Measurements from ENCODE around the gene LHX3. TPM values are rescaled to one million over a fixed set of nuclear protein-coding genes. Genes with fewer than 3 reads are reported as not detected.

LHX3 gene
- total and polyA plus RNA-seq, 11 donors = not detected

- no peaks in the 10 kb centered on the region for H3K9me3 ChIP-seq
- TF ChIP-seq CTCF (IDR thresholded peaks at IDR 0.05) = no peak
- no peak for TF ChIP-seq POLR2A (IDR thresholded peaks at IDR 0.05)
- no peak overlapping the region for H3K27ac ChIP-seq
- H3K4me3 ChIP-seq = no peak overlapping the region
- WGBS, 4 donors = 92 to 95% (median 93%) methylated on average over 12 to 13 of the region's 13 CpGs
- DNase-seq (no peak), ATAC-seq (no peak)
- intact Hi-C loops (cut with DNase I) = no loop called here
- H3K27me3 ChIP-seq = peaks cover 0 to 19% (median 5%) of the 10 kb centered on the region in 9 donors
- no peaks in the 10 kb centered on the region for H3K36me3 ChIP-seq
- no peaks in the 10 kb centered on the region for H3K4me1 ChIP-seq
Observed at GRCh38 chr9:136179761-136180160, 25.2 kb downstream of the LHX3 start.

- TF ChIP-seq POLR2A (IDR thresholded peaks at IDR 0.05) (no peak), CTCF (IDR thresholded peaks at IDR 0.05) (no peak)
- Histone ChIP-seq H3K36me3 (no peaks in the 10 kb centered on the region), H3K4me1 (no peaks in the 10 kb centered on the region), H3K4me3 (no peak overlapping the region), H3K9me3 (no peaks in the 10 kb centered on the region), H3K27me3 (peaks cover 0 to 14% (median 5%) of the 10 kb centered on the region in 9 donors), H3K27ac (no peak overlapping the region)
- DNase-seq (no peak), ATAC-seq (no peak)
- intact Hi-C loops (cut with DNase I) = no loop called here
- WGBS, 4 donors = 56 to 66% (median 63%) methylated on average over 10 to 12 of the region's 12 CpGs
Observed at GRCh38 chr9:136179101-136179616, 25.8 kb downstream of the LHX3 start.

- no peaks in the 10 kb centered on the region for H3K4me1 ChIP-seq
- TF ChIP-seq CTCF (IDR thresholded peaks at IDR 0.05) (no peak), POLR2A (IDR thresholded peaks at IDR 0.05) (no peak)
- intact Hi-C loops (cut with DNase I) = no loop called here
- H3K27me3 ChIP-seq = peaks cover 0 to 14% (median 5%) of the 10 kb centered on the region in 9 donors
- H3K27ac ChIP-seq = no peak overlapping the region
- no peak overlapping the region for H3K4me3 ChIP-seq
- WGBS, 4 donors = 0 to 37% (median 26%) methylated on average over 2 to 8 of the region's 8 CpGs
- H3K36me3 ChIP-seq = no peaks in the 10 kb centered on the region
- no peak for DNase-seq
- H3K9me3 ChIP-seq = no peaks in the 10 kb centered on the region
- no peak for ATAC-seq
Observed at GRCh38 chr9:136178773-136179075, 26.2 kb downstream of the LHX3 start.

GRCh38 chr9:136178061-136178772 lies 26.7 kb downstream of the LHX3 start:
- Histone ChIP-seq H3K9me3 (no peaks in the 10 kb centered on the region), H3K27ac (no peak overlapping the region), H3K27me3 (peaks cover 0 to 9% (median 5%) of the 10 kb centered on the region in 9 donors), H3K4me3 (no peak overlapping the region), H3K4me1 (no peaks in the 10 kb centered on the region), H3K36me3 (no peaks in the 10 kb centered on the region)
- intact Hi-C loops (cut with DNase I) = no loop called here
- WGBS, 4 donors = 78 to 84% (median 82%) methylated on average over 18 to 21 of the region's 21 CpGs
- ATAC-seq (no peak), DNase-seq (no peak)
- TF ChIP-seq CTCF (IDR thresholded peaks at IDR 0.05) (no peak), POLR2A (IDR thresholded peaks at IDR 0.05) (no peak)
